Forelimb muscle (tissue), 1 donor: ENCODE measurements around the gene HES7. TPM values are rescaled to one million over a fixed set of nuclear protein-coding genes. Genes with fewer than 3 reads are reported as not detected.

Experiments used
- DNase-seq: peaks from one replicate; pipeline ENCODE4 v3.0.0-alpha.2; 2013; ENCODE audit warnings: low read depth
- polyA plus RNA-seq: library from polyadenylated mRNA; unstranded; fragments of 120-200 nt; gene quantifications from one replicate; pipeline ENCODE4 v1.2.1, GENCODE V29; 2013; ENCODE audit not compliant: insufficient read length

HES7 gene
- polyA plus RNA-seq, 1 donor: 0.08 TPM

GRCh38 chr17:8073627-8074484, 50.0 kb downstream of the HES7 start:
- no peak for DNase-seq

DNA sequence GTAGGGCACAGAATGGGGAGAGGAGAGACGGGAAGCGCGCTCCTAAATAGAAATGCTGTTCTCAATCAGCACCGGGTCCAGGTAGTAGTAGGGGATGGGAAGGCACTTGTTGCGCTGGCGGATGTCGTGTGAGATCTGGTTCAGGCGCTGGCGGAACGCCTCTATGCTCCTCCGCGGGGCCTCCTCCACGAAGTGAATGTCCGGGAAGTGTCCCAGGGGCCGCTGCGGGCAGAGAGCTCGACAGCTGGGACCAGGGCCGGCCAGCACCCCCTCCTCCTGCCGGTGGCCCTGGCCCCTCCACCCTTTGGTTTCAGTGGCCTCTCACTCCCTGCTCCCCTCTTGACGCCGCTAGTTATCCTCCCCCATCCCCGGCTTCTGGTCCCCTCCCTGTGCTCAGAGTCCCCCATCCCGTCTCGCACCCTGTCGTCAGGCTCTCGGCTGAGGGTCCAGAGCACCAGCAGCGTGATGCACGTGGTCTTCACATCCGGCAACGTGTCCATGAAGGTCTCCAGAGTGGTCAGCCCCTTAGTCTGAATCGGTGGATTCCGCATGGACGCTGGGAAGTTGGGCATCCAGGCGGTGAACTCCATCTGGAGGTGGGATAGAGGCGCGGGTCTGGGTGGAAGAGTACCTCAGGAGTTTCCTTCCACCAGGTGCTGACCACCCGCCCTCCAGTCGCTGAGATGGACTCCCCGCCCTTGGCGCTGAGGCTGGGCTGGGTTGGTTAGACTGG, 51.0 kb downstream of the HES7 start:
- DNase-seq: no peak

- no peak for DNase-seq
These were observed 51.6 kb downstream of the HES7 start for GRCh38 chr17:8072341-8072728.

- DNase-seq: no peak
These were observed 52.4 kb downstream of the HES7 start for GRCh38 chr17:8071496-8071895.

Other genes starting within 250 kb of the HES7 start
- 66.1 TPM for gene CHD3, start 235.3 kb downstream of the HES7 start, polyA plus RNA-seq
- 2.5 TPM for gene RNF227, start 207.8 kb downstream of the HES7 start, polyA plus RNA-seq
- 4.6 TPM for gene KCNAB3, start 194.2 kb downstream of the HES7 start, polyA plus RNA-seq
- 86.8 TPM for gene TRAPPC1, start 192.2 kb downstream of the HES7 start, polyA plus RNA-seq
- gene CNTROB, start 191.9 kb downstream of the HES7 start, polyA plus RNA-seq: 31.0 TPM
- not detected for gene GUCY2D, start 121.5 kb downstream of the HES7 start, polyA plus RNA-seq
- gene ALOX15B, start 85.0 kb downstream of the HES7 start, polyA plus RNA-seq: 0.59 TPM
- not detected for gene ALOX12B, start 36.4 kb downstream of the HES7 start, polyA plus RNA-seq
- gene ALOXE3, start 5.6 kb downstream of the HES7 start, polyA plus RNA-seq: not detected
- gene PER1, start 28.3 kb upstream of the HES7 start, polyA plus RNA-seq: 59.2 TPM
- gene VAMP2, start 38.8 kb upstream of the HES7 start, polyA plus RNA-seq: 61.9 TPM
- gene TMEM107, start 52.3 kb upstream of the HES7 start, polyA plus RNA-seq: 5.7 TPM
- gene BORCS6, start 66.1 kb upstream of the HES7 start, polyA plus RNA-seq: 4.9 TPM
- gene AURKB, start 86.5 kb upstream of the HES7 start, polyA plus RNA-seq: 12.9 TPM
- 10.9 TPM for gene CTC1, start 124.0 kb upstream of the HES7 start, polyA plus RNA-seq
- 20.8 TPM for gene PFAS, start 125.2 kb upstream of the HES7 start, polyA plus RNA-seq
- 18.8 TPM for gene RANGRF, start 164.6 kb upstream of the HES7 start, polyA plus RNA-seq
- 1.6 TPM for gene SLC25A35, start 171.3 kb upstream of the HES7 start, polyA plus RNA-seq
- 12.4 TPM for gene ARHGEF15, start 186.1 kb upstream of the HES7 start, polyA plus RNA-seq
- not detected for gene ODF4, start 215.7 kb upstream of the HES7 start, polyA plus RNA-seq